Stimulated activated effector memory CD8-positive, alpha-beta T cell treated with anti-CD3 and anti-CD28 coated beads, Interleukin-12 subunit alpha, Interleukin-12 subunit beta, amount 100 ng/mL, for 72 hours (primary cell): ENCODE measurements around the gene CABCOCO1.

Source experiments
- ATAC-seq: fragments of 150-1000 bp; cut with Tn5 transposase; 2 replicates; pipeline ENCODE4 v1.10.0; 2021
- DNase-seq, 2 donors: peaks; one replicate each; pipeline ENCODE4 v3.0.0; 2021 to 2022; ENCODE audit warnings: low spot score in 2 of 2
- H3K27ac Mint-ChIP-seq: one replicate; pipeline ENCODE4 v1.8.0; 2022; ENCODE audit warnings: mild to moderate bottlenecking, mixed read lengths
- H3K36me3 Mint-ChIP-seq: one replicate; pipeline ENCODE4 v1.8.0; 2022; ENCODE audit warnings: mild to moderate bottlenecking, mixed read lengths
- H3K4me1 Mint-ChIP-seq: one replicate; pipeline ENCODE4 v1.8.0; 2022; ENCODE audit warnings: mixed read lengths
- H3K4me3 Mint-ChIP-seq: one replicate; pipeline ENCODE4 v1.8.0; 2022; ENCODE audit warnings: mild to moderate bottlenecking, mixed read lengths
- H3K9me3 Mint-ChIP-seq: one replicate; pipeline ENCODE4 v1.8.0; 2022; ENCODE audit warnings: mixed read lengths

CABCOCO1 gene

GRCh38 chr10:61774031-61774430, 111.3 kb downstream of the CABCOCO1 start:
- Mint-ChIP-seq H3K27ac (no peak overlapping the region), H3K4me3 (no peak overlapping the region), H3K36me3 (peaks cover 4% of the 10 kb centered on the region), H3K4me1 (no peaks in the 10 kb centered on the region), H3K9me3 (no peaks in the 10 kb centered on the region)
- DNase-seq, result no peak
- no peak for ATAC-seq

- H3K4me3 Mint-ChIP-seq, result no peak overlapping the region
- DNase-seq (no peak), ATAC-seq (no peak)
- no peak overlapping the region for H3K27ac Mint-ChIP-seq
- H3K4me1 Mint-ChIP-seq, result peaks cover 8% of the 10 kb centered on the region
- peaks cover 4% of the 10 kb centered on the region for H3K36me3 Mint-ChIP-seq
- H3K9me3 Mint-ChIP-seq, result no peaks in the 10 kb centered on the region
These were observed 112.4 kb downstream of the CABCOCO1 start for GRCh38 chr10:61775111-61775510.

GRCh38 chr10:61776615-61777266, 114.0 kb downstream of the CABCOCO1 start:
- no peak overlapping the region for H3K4me3 Mint-ChIP-seq

GRCh38 chr10:61778137-61778536, 115.4 kb downstream of the CABCOCO1 start:
- H3K9me3 Mint-ChIP-seq, result no peaks in the 10 kb centered on the region
- no peak overlapping the region for H3K4me3 Mint-ChIP-seq
- H3K27ac Mint-ChIP-seq, result no peak overlapping the region

More at GRCh38 chr10:61776615-61777266, 114.0 kb downstream of the CABCOCO1 start:
- DNase-seq (no peak), ATAC-seq (no peak)
- Mint-ChIP-seq H3K36me3 (peaks cover 4% of the 10 kb centered on the region), H3K4me1 (peaks cover 10% of the 10 kb centered on the region), H3K27ac (peak overlapping the region; percentile 45), H3K9me3 (no peaks in the 10 kb centered on the region)

GRCh38 chr10:61779276-61779675, 116.5 kb downstream of the CABCOCO1 start:
- peaks cover 29% of the 10 kb centered on the region for H3K4me1 Mint-ChIP-seq
- H3K4me3 Mint-ChIP-seq, result no peak overlapping the region
- no peak for DNase-seq
- H3K27ac Mint-ChIP-seq, result no peak overlapping the region
- ATAC-seq, result no peak
- H3K9me3 Mint-ChIP-seq, result no peaks in the 10 kb centered on the region
- H3K36me3 Mint-ChIP-seq, result no peaks in the 10 kb centered on the region

More at GRCh38 chr10:61778137-61778536, 115.4 kb downstream of the CABCOCO1 start:
- DNase-seq, result no peak
- H3K36me3 Mint-ChIP-seq, result no peaks in the 10 kb centered on the region
- ATAC-seq, result no peak
- peaks cover 20% of the 10 kb centered on the region for H3K4me1 Mint-ChIP-seq

- Mint-ChIP-seq H3K9me3 (no peaks in the 10 kb centered on the region), H3K27ac (peak overlapping the region; percentile 72), H3K4me3 (peak overlapping the region; percentile 6), H3K36me3 (no peaks in the 10 kb centered on the region), H3K4me1 (peaks cover 37% of the 10 kb centered on the region)
- ATAC-seq (peak; percentile 60), DNase-seq (no peak)
These were observed 117.4 kb downstream of the CABCOCO1 start for GRCh38 chr10:61779950-61780659.

GRCh38 chr10:61780732-61781131, 118.0 kb downstream of the CABCOCO1 start:
- peak overlapping the region; percentile 72 for H3K27ac Mint-ChIP-seq
- no peaks in the 10 kb centered on the region for H3K36me3 Mint-ChIP-seq
- no peak for ATAC-seq
- peak overlapping the region; percentile 6 for H3K4me3 Mint-ChIP-seq
- no peaks in the 10 kb centered on the region for H3K9me3 Mint-ChIP-seq
- H3K4me1 Mint-ChIP-seq, result peaks cover 43% of the 10 kb centered on the region
- DNase-seq, result no peak

- Mint-ChIP-seq H3K27ac (no peak overlapping the region), H3K4me3 (no peak overlapping the region), H3K4me1 (peaks cover 55% of the 10 kb centered on the region), H3K36me3 (no peaks in the 10 kb centered on the region), H3K9me3 (no peaks in the 10 kb centered on the region)
- DNase-seq, result no peak
- peak; percentile 42 for ATAC-seq
These were observed 119.3 kb downstream of the CABCOCO1 start for GRCh38 chr10:61781969-61782403.

GRCh38 chr10:61784354-61785133, 121.8 kb downstream of the CABCOCO1 start:
- Mint-ChIP-seq H3K9me3 (no peaks in the 10 kb centered on the region), H3K4me3 (peak overlapping the region; percentile 46), H3K4me1 (peaks cover 58% of the 10 kb centered on the region), H3K27ac (peak overlapping the region; percentile 83), H3K36me3 (no peaks in the 10 kb centered on the region)
- ATAC-seq, result peak; percentile 91
- peak; percentile 24 to 73 for DNase-seq

GRCh38 chr10:61785473-61786105, 122.9 kb downstream of the CABCOCO1 start:
- Mint-ChIP-seq H3K9me3 (no peaks in the 10 kb centered on the region), H3K4me3 (peak overlapping the region; percentile 46), H3K27ac (peak overlapping the region; percentile 83), H3K4me1 (peaks cover 54% of the 10 kb centered on the region), H3K36me3 (no peaks in the 10 kb centered on the region)
- DNase-seq, result no peak
- no peak for ATAC-seq

GRCh38 chr10:61786728-61787127, 124.0 kb downstream of the CABCOCO1 start:
- no peaks in the 10 kb centered on the region for H3K36me3 Mint-ChIP-seq
- H3K9me3 Mint-ChIP-seq, result no peaks in the 10 kb centered on the region
- H3K4me3 Mint-ChIP-seq, result peak overlapping the region; percentile 2
- no peak for DNase-seq
- H3K4me1 Mint-ChIP-seq, result peaks cover 51% of the 10 kb centered on the region
- peak; percentile 43 for ATAC-seq
- peak overlapping the region; percentile 83 for H3K27ac Mint-ChIP-seq

- ATAC-seq (no peak), DNase-seq (no peak)
- Mint-ChIP-seq H3K9me3 (no peaks in the 10 kb centered on the region), H3K4me3 (peak overlapping the region; percentile 2), H3K27ac (peak overlapping the region; percentile 83), H3K36me3 (no peaks in the 10 kb centered on the region), H3K4me1 (peaks cover 47% of the 10 kb centered on the region)
These were observed 124.4 kb downstream of the CABCOCO1 start for GRCh38 chr10:61787170-61787569.

GRCh38 chr10:61789031-61789430, 126.3 kb downstream of the CABCOCO1 start:
- Mint-ChIP-seq H3K4me3 (no peak overlapping the region), H3K27ac (no peak overlapping the region), H3K36me3 (no peaks in the 10 kb centered on the region), H3K9me3 (no peaks in the 10 kb centered on the region), H3K4me1 (peaks cover 35% of the 10 kb centered on the region)
- DNase-seq, result no peak
- no peak for ATAC-seq

GRCh38 chr10:61791216-61791615, 128.5 kb downstream of the CABCOCO1 start:
- DNase-seq (no peak), ATAC-seq (no peak)
- Mint-ChIP-seq H3K27ac (no peak overlapping the region), H3K4me1 (peaks cover 13% of the 10 kb centered on the region), H3K36me3 (no peaks in the 10 kb centered on the region), H3K4me3 (no peak overlapping the region), H3K9me3 (no peaks in the 10 kb centered on the region)

- DNase-seq, result no peak
- Mint-ChIP-seq H3K9me3 (no peaks in the 10 kb centered on the region), H3K36me3 (no peaks in the 10 kb centered on the region), H3K27ac (no peak overlapping the region), H3K4me3 (no peak overlapping the region), H3K4me1 (peaks cover 4% of the 10 kb centered on the region)
- ATAC-seq, result no peak
These were observed 129.5 kb downstream of the CABCOCO1 start for GRCh38 chr10:61792097-61792716.
